HG02970 (cell line): ENCODE data around the gene RGL1.

Source experiments
- ATAC-seq: cut with Tn5 transposase; IDR thresholded peaks from one replicate; pipeline ENCODE4 v1.9.1; 2021; ENCODE audit warnings: mild to moderate bottlenecking, moderate library complexity, moderate number of reproducible peaks; ENCODE audit not compliant: unreplicated experiment, low FRiP score

RGL1 gene

GRCh38 chr1:183859119-183859518 is 54.2 kb downstream of the RGL1 start:
- no peak for ATAC-seq

- ATAC-seq = no peak
Observed at GRCh38 chr1:183859831-183860230, 54.9 kb downstream of the RGL1 start.

- ATAC-seq = no peak
Observed at GRCh38 chr1:183862967-183863366, 58.0 kb downstream of the RGL1 start.

- no peak for ATAC-seq
Observed at GRCh38 chr1:183863852-183864251, 58.9 kb downstream of the RGL1 start.

- ATAC-seq = no peak
Observed at GRCh38 chr1:183864611-183865010, 59.7 kb downstream of the RGL1 start.

GRCh38 chr1:183869230-183869629 is 64.3 kb downstream of the RGL1 start:
- no peak for ATAC-seq

GRCh38 chr1:183869664-183870063 is 64.7 kb downstream of the RGL1 start:
- ATAC-seq = no peak

GRCh38 chr1:183870351-183871077 is 65.6 kb downstream of the RGL1 start:
- no peak for ATAC-seq

GRCh38 chr1:183871142-183871541 is 66.2 kb downstream of the RGL1 start:
- no peak for ATAC-seq

- no peak for ATAC-seq
Observed at GRCh38 chr1:183871601-183872000, 66.7 kb downstream of the RGL1 start.

GRCh38 chr1:183872403-183872802 is 67.5 kb downstream of the RGL1 start:
- no peak for ATAC-seq

GRCh38 chr1:183873642-183874041 is 68.7 kb downstream of the RGL1 start:
- ATAC-seq = no peak

GRCh38 chr1:183876309-183876708 is 71.4 kb downstream of the RGL1 start:
- ATAC-seq = no peak

- ATAC-seq = no peak
Observed at GRCh38 chr1:183877053-183877720, 72.3 kb downstream of the RGL1 start.

- ATAC-seq = no peak
Observed at GRCh38 chr1:183879494-183879893, 74.6 kb downstream of the RGL1 start.

- no peak for ATAC-seq
Observed at GRCh38 chr1:183879966-183880365, 75.0 kb downstream of the RGL1 start.

GRCh38 chr1:183880531-183881243 is 75.8 kb downstream of the RGL1 start:
- no peak for ATAC-seq

- ATAC-seq = no peak
Observed at GRCh38 chr1:183881387-183882131, 76.6 kb downstream of the RGL1 start.

GRCh38 chr1:183882335-183883167 is 77.6 kb downstream of the RGL1 start:
- ATAC-seq = no peak

GRCh38 chr1:183883623-183884022 is 78.7 kb downstream of the RGL1 start:
- ATAC-seq = no peak
